Bronchus fibroblast of lung (primary cell): Measurements from ENCODE around the gene CCNK. TPM values are rescaled to one million over a fixed set of nuclear protein-coding genes. Genes with fewer than 3 reads are reported as not detected.

Experiments
- total RNA-seq: library from RNA; depleted of rRNA; stranded (reverse); fragments of >200 nt; gene quantifications from 2 replicates; pipeline ENCODE4 v1.2.3, GENCODE V29; 2015

The CCNK gene
- 11.3 and 11.6 TPM in 2 replicates for total RNA-seq

GRCh38 chr14:99480917-99481744, at the start of gene CCNK:
Gene CCNK, plus strand, starts transcription at chr14:99481409. Its CDS starts 11,269 bp downstream, at chr14:99492678.

GRCh38 chr14:99479906-99480869, 1.0 kb upstream of the CCNK start, which contains the start of gene SETD3:
Gene SETD3, minus strand, starts transcription at chr14:99480859. Its CDS starts 15,054 bp downstream, at chr14:99465805.

Other genes starting within 250 kb of the CCNK start
- gene BCL11B, start 209.2 kb upstream of the CCNK start, total RNA-seq, result under 0.01 TPM in 1 of 2 replicates, not detected in the other
- gene SETD3, start 550 bp upstream of the CCNK start, total RNA-seq, result 19.2 and 24.4 TPM in 2 replicates
- gene CCDC85C, start 122.8 kb downstream of the CCNK start, total RNA-seq, result 9.7 and 11.3 TPM in 2 replicates
- 1.8 and 2.7 TPM in 2 replicates for gene HHIPL1, start 163.7 kb downstream of the CCNK start, total RNA-seq
- not detected in 2 replicates for gene CYP46A1, start 202.9 kb downstream of the CCNK start, total RNA-seq